Fibroblast of lung (primary cell): ENCODE data around the gene ANO2.

ENCODE experiments used
- EZH2 ChIP-seq: IDR thresholded peaks from 2 replicates; pipeline ENCODE4 v1.5.1; 2012; ENCODE audit warnings: low read length, control low read depth, mild to moderate bottlenecking; ENCODE audit errors: missing control alignments
- TF ChIP-seq, protein P1 (sequence below), 2 donors: IDR thresholded peaks in 1 of 2; conservative IDR thresholded peaks in 1 of 2; 1 replicate in 1 of 2; 2 replicates in 1 of 2; pipeline ENCODE4 v1.5.1; 2011 to 2012; ENCODE audit warnings: low read length in 2 of 2, control low read depth in 1 of 2, inconsistent platforms in 1 of 2, low read depth in 1 of 2, mild to moderate bottlenecking in 1 of 2

DNA sequence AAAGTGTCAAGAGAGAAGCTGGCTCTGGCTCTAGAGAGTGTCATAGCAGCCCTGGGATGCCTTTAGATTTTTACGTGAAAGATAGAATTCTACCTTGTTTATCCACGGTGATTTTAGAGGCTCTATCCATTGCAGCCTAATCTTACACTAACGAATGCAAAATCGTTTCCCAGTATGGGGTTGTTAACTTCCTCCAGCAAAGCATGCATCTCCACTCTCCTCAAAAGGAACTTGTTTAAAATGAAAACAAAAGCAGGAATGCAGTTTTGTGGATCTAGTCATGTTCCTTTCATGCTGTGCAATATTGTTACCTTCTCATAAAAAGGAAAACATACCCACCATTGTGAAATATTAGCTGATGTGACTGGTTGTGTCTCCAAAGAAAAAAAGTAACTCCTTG lies 88.4 kb downstream of the ANO2 start:
- TF ChIP-seq, protein P1, sequence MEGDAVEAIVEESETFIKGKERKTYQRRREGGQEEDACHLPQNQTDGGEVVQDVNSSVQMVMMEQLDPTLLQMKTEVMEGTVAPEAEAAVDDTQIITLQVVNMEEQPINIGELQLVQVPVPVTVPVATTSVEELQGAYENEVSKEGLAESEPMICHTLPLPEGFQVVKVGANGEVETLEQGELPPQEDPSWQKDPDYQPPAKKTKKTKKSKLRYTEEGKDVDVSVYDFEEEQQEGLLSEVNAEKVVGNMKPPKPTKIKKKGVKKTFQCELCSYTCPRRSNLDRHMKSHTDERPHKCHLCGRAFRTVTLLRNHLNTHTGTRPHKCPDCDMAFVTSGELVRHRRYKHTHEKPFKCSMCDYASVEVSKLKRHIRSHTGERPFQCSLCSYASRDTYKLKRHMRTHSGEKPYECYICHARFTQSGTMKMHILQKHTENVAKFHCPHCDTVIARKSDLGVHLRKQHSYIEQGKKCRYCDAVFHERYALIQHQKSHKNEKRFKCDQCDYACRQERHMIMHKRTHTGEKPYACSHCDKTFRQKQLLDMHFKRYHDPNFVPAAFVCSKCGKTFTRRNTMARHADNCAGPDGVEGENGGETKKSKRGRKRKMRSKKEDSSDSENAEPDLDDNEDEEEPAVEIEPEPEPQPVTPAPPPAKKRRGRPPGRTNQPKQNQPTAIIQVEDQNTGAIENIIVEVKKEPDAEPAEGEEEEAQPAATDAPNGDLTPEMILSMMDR (conservative IDR thresholded peaks at IDR 0.05 in 1 of 2, IDR thresholded peaks at IDR 0.05 in 1 of 2; ENCODE audit: low read depth in 1 of 2, low read length in 2 of 2) = no peak
- TF ChIP-seq EZH2 = no peak
